A673 (cell line): ENCODE results near the gene AGTPBP1. TPM values are rescaled to one million over a fixed set of nuclear protein-coding genes. Genes with fewer than 3 reads are reported as not detected.

ENCODE experiments used
- BruUV-seq: library from RNA; stranded (reverse); fragments of 400-500 nt; replicated peaks from 2 replicates; lab custom pipeline; 2021; lab: Mats Ljungman, UMichigan
- CTCF ChIA-PET: fragments of 300-600 bp; sonication (Branson Sonifier 250); formaldehyde crosslinking; loops from one replicate; lab custom pipeline; 2022; ENCODE audit warnings: antibody characterized with exemption; lab: Charles Lee
- POLR2A ChIA-PET: fragments of 300-600 bp; sonication (Branson Sonifier 250); formaldehyde crosslinking; loops from one replicate; lab custom pipeline; 2022; ENCODE audit warnings: antibody characterized with exemption; ENCODE audit not compliant: low non-redundant PET; lab: Charles Lee
- DNase-seq: peaks from one replicate; pipeline ENCODE4 v3.0.0-alpha.2; 2015; ENCODE audit warnings: low spot score
- H3K27ac ChIP-seq: fragments of 200-600 bp; sonication (generic); 2 replicates; pipeline ENCODE4 v1.5.1; 2016; ENCODE audit warnings: mixed run types, low read depth, mild to moderate bottlenecking, mixed read lengths, antibody characterized with exemption, low read length; ENCODE audit not compliant: poor library complexity, severe bottlenecking
- H3K27me3 ChIP-seq: fragments of 200-600 bp; sonication (generic); replicated peaks from 2 replicates; pipeline ENCODE4 v1.6.1; 2017; ENCODE audit warnings: mixed run types, low read depth, mild to moderate bottlenecking, mixed read lengths, antibody characterized with exemption, low read length; ENCODE audit not compliant: insufficient read depth, poor library complexity
- H3K36me3 ChIP-seq: fragments of 200-600 bp; sonication (generic); 2 replicates; pipeline ENCODE4 v1.6.1; 2016; ENCODE audit warnings: mixed run types, mild to moderate bottlenecking, mixed read lengths, antibody characterized with exemption, low read length; ENCODE audit not compliant: insufficient read depth, poor library complexity, severe bottlenecking
- H3K4me1 ChIP-seq: fragments of 200-600 bp; sonication (generic); 2 replicates; pipeline ENCODE4 v1.6.1; 2017; ENCODE audit warnings: mixed run types, mild to moderate bottlenecking, mixed read lengths, antibody characterized with exemption, low read length; ENCODE audit not compliant: insufficient read depth, poor library complexity, severe bottlenecking
- H3K4me3 ChIP-seq: fragments of 200-600 bp; sonication (generic); 2 replicates; pipeline ENCODE4 v1.5.1; 2016; ENCODE audit warnings: low read depth, mixed run types, mild to moderate bottlenecking, mixed read lengths, low read length; ENCODE audit not compliant: poor library complexity, severe bottlenecking
- H3K9me3 ChIP-seq: fragments of 200-600 bp; sonication (generic); 2 replicates; pipeline ENCODE4 v1.6.1; 2016; ENCODE audit warnings: mixed run types, low read depth, mild to moderate bottlenecking, mixed read lengths, antibody characterized with exemption, low read length; ENCODE audit not compliant: poor library complexity, severe bottlenecking
- EZH2 ChIP-seq: fragments of 200-600 bp; sonication (generic); IDR thresholded peaks from 2 replicates; pipeline ENCODE4 v1.6.1; 2017; ENCODE audit warnings: borderline replicate concordance, low read depth, mild to moderate bottlenecking, mixed read lengths, antibody characterized with exemption, low read length; ENCODE audit not compliant: poor library complexity, severe bottlenecking
- intact Hi-C: fragments of 100-400 bp; cut with micrococcal nuclease; formaldehyde crosslinking; loops from one replicate; pipeline ENCODE4 v1.10.0; 2022; ENCODE audit not compliant: unreplicated experiment
- total RNA-seq: library from RNA; stranded (reverse); gene quantifications from 2 replicates; pipeline ENCODE4 v1.2.3, GENCODE V29; 2021
- TF ChIP-seq, protein P1 (sequence below): fragments of 300-800, 200-600 bp; sonication (generic); conservative IDR thresholded peaks from 2 replicates; pipeline ENCODE4 v1.5.1; 2017; ENCODE audit warnings: low read depth, mild to moderate bottlenecking, antibody characterized with exemption, low read length, moderate library complexity, mixed read lengths

The AGTPBP1 gene
- total RNA-seq, 1 experiment from 2014 or later: 24.7 TPM

GRCh38 chr9:85740787-85741094 is 1.0 kb downstream of the AGTPBP1 start:
- no TSS peak for BruUV-seq
- intact Hi-C loops: no loop called here
- ChIA-PET POLR2A (no interaction called here), CTCF (interaction anchor here (0.8 kb wide), 1 partner anchor 43 kb away, joined by 3 read pairs; no protein-coding TSS in a partner anchor)
- Histone ChIP-seq H3K27me3 (no peaks in the 10 kb centered on the region), H3K4me3 (peak overlapping the region; percentile 98), H3K9me3 (no peaks in the 10 kb centered on the region), H3K4me1 (peaks cover 15% of the 10 kb centered on the region), H3K36me3 (no peaks in the 10 kb centered on the region), H3K27ac (peak overlapping the region; percentile 88)
- TF ChIP-seq, protein P1, sequence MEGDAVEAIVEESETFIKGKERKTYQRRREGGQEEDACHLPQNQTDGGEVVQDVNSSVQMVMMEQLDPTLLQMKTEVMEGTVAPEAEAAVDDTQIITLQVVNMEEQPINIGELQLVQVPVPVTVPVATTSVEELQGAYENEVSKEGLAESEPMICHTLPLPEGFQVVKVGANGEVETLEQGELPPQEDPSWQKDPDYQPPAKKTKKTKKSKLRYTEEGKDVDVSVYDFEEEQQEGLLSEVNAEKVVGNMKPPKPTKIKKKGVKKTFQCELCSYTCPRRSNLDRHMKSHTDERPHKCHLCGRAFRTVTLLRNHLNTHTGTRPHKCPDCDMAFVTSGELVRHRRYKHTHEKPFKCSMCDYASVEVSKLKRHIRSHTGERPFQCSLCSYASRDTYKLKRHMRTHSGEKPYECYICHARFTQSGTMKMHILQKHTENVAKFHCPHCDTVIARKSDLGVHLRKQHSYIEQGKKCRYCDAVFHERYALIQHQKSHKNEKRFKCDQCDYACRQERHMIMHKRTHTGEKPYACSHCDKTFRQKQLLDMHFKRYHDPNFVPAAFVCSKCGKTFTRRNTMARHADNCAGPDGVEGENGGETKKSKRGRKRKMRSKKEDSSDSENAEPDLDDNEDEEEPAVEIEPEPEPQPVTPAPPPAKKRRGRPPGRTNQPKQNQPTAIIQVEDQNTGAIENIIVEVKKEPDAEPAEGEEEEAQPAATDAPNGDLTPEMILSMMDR: no peak
- no peak for TF ChIP-seq EZH2
- no peak for DNase-seq

GRCh38 chr9:85738509-85738908 is 3.2 kb downstream of the AGTPBP1 start:
- H3K4me1 ChIP-seq: peaks cover 11% of the 10 kb centered on the region
- H3K4me3 ChIP-seq: no peak overlapping the region
- H3K36me3 ChIP-seq: no peaks in the 10 kb centered on the region
- no peaks in the 10 kb centered on the region for H3K9me3 ChIP-seq
- intact Hi-C loops: no loop called here
- no peak overlapping the region for H3K27ac ChIP-seq
- DNase-seq: no peak
- ChIA-PET POLR2A (no interaction called here), CTCF (interaction anchor here (0.5 kb wide), 1 partner anchor 785 kb away, joined by 4 read pairs; no protein-coding TSS in a partner anchor)
- TF ChIP-seq EZH2: no peak
- TF ChIP-seq, protein P1: no peak
- no peaks in the 10 kb centered on the region for H3K27me3 ChIP-seq
- BruUV-seq: no TSS peak

GRCh38 chr9:85737671-85738070 is 4.1 kb downstream of the AGTPBP1 start:
- intact Hi-C loops: no loop called here
- BruUV-seq: no TSS peak
- Histone ChIP-seq H3K36me3 (no peaks in the 10 kb centered on the region), H3K4me3 (no peak overlapping the region), H3K4me1 (peaks cover 3% of the 10 kb centered on the region), H3K27me3 (no peaks in the 10 kb centered on the region), H3K27ac (no peak overlapping the region), H3K9me3 (peaks cover 4% of the 10 kb centered on the region)
- CTCF ChIA-PET: no interaction called here
- TF ChIP-seq EZH2: no peak
- TF ChIP-seq, protein P1: no peak
- POLR2A ChIA-PET: no interaction called here
- DNase-seq: no peak
